IMR-90 (cell line): ENCODE measurements around the gene RAD51AP2. TPM values are rescaled to one million over a fixed set of nuclear protein-coding genes. Genes with fewer than 3 reads are reported as not detected.

Experiments used
- ATAC-seq: fragments of 200-7000 bp; cut with Tn5 transposase; 2 replicates; pipeline ENCODE4 v1.9.1; 2020; ENCODE audit warnings: low read depth, mild to moderate bottlenecking, moderate library complexity
- BruUV-seq: library from RNA; stranded (reverse); fragments of 400-500 nt; replicated peaks from 2 replicates; lab custom pipeline; 2021; lab: Mats Ljungman, UMichigan
- CTCF ChIA-PET: fragments of 300-600 bp; formaldehyde crosslinking; extraction: SDS; loops from one replicate; lab custom pipeline; 2021; ENCODE audit warnings: antibody characterized with exemption; lab: Yijun Ruan, JAX
- POLR2A ChIA-PET: fragments of 300-600 bp; sonication (Branson Sonifier 250); formaldehyde crosslinking; loops from one replicate; lab custom pipeline; 2022; ENCODE audit warnings: antibody characterized with exemption; ENCODE audit not compliant: unreplicated experiment; lab: Charles Lee
- DNase-seq: peaks from one replicate; pipeline ENCODE4 v3.0.0; 2013
- H2AFZ ChIP-seq: replicated peaks from 2 replicates; pipeline ENCODE3; 2013; ENCODE audit warnings: low read length, mild to moderate bottlenecking; ENCODE audit not compliant: poor library complexity
- H2AK5ac ChIP-seq: 2 replicates; pipeline ENCODE4 v1.6.1; 2013; ENCODE audit warnings: low read depth, low read length, inconsistent platforms
- H2AK9ac ChIP-seq: replicated peaks from 2 replicates; pipeline ENCODE3; 2013; ENCODE audit warnings: mild to moderate bottlenecking, low read depth, low read length, moderate library complexity; ENCODE audit not compliant: poor library complexity
- H2BK120ac ChIP-seq: 2 replicates; pipeline ENCODE4 v1.6.1; 2013; ENCODE audit warnings: low read depth, low read length, inconsistent platforms
- H2BK15ac ChIP-seq: 3 replicates; pipeline ENCODE4 v1.6.1; 2013; ENCODE audit warnings: low read depth, low read length, inconsistent platforms
- H2BK20ac ChIP-seq: 2 replicates; pipeline ENCODE4 v1.6.1; 2013; ENCODE audit warnings: low read depth, mild to moderate bottlenecking, inconsistent platforms, low read length, moderate library complexity
- H2BK5ac ChIP-seq: 2 replicates; pipeline ENCODE4 v1.6.1; 2013; ENCODE audit warnings: mild to moderate bottlenecking, low read depth, low read length, inconsistent platforms; ENCODE audit not compliant: poor library complexity, severe bottlenecking
- H3K14ac ChIP-seq: replicated peaks from 2 replicates; pipeline ENCODE4 v1.6.1; 2013; ENCODE audit warnings: low read depth, low read length, inconsistent platforms
- H3K18ac ChIP-seq: 2 replicates; pipeline ENCODE4 v1.6.1; 2013; ENCODE audit warnings: low read depth, low read length, control low read depth
- H3K23ac ChIP-seq: 2 replicates; pipeline ENCODE4 v1.6.1; 2013; ENCODE audit warnings: low read depth, low read length, inconsistent platforms
- H3K27ac ChIP-seq: 2 replicates; pipeline ENCODE4 v1.5.1; 2013; ENCODE audit warnings: mild to moderate bottlenecking, control low read depth, low read length; ENCODE audit not compliant: insufficient read depth
- H3K27me3 ChIP-seq: 2 replicates; pipeline ENCODE4 v1.6.1; 2013; ENCODE audit warnings: low read length; ENCODE audit not compliant: control insufficient read depth, insufficient read depth
- H3K36me3 ChIP-seq: 2 replicates; pipeline ENCODE4 v1.6.1; 2013; ENCODE audit warnings: low read length, mixed read lengths; ENCODE audit not compliant: control insufficient read depth, insufficient read depth
- H3K4ac ChIP-seq: 2 replicates; pipeline ENCODE4 v1.6.1; 2013; ENCODE audit warnings: low read depth, low read length, inconsistent platforms
- H3K4me1 ChIP-seq: 2 replicates; pipeline ENCODE4 v1.6.1; 2013; ENCODE audit warnings: low read length, mixed read lengths; ENCODE audit not compliant: control insufficient read depth, insufficient read depth
- H3K4me2 ChIP-seq: 2 replicates; pipeline ENCODE4 v1.6.1; 2013; ENCODE audit warnings: low read depth, mild to moderate bottlenecking, control low read depth, low read length, moderate library complexity
- H3K4me3 ChIP-seq: 2 replicates; pipeline ENCODE4 v1.5.1; 2013; ENCODE audit warnings: low read depth, mild to moderate bottlenecking, control low read depth, low read length, moderate library complexity; ENCODE audit not compliant: insufficient read depth
- H3K56ac ChIP-seq: 2 replicates; pipeline ENCODE4 v1.6.1; 2013; ENCODE audit warnings: low read length, inconsistent platforms; ENCODE audit not compliant: insufficient read depth; ENCODE audit errors: extremely low read depth
- H3K79me1 ChIP-seq, 2 experiments: 2 replicates each; pipeline ENCODE4 v1.6.1; 2013; ENCODE audit warnings: low read length in 2 of 2, inconsistent platforms in 1 of 2, low read depth in 1 of 2
- H3K9ac ChIP-seq: 2 replicates; pipeline ENCODE4 v1.6.1; 2013; ENCODE audit warnings: low read depth, low read length, control low read depth
- H3K9me1 ChIP-seq: 2 replicates; pipeline ENCODE4 v1.6.1; 2013; ENCODE audit warnings: low read length, inconsistent platforms; ENCODE audit not compliant: insufficient read depth
- H3K9me3 ChIP-seq: 2 replicates; pipeline ENCODE4 v1.6.1; 2013; ENCODE audit warnings: low read length; ENCODE audit not compliant: control insufficient read depth, insufficient read depth
- H4K20me1 ChIP-seq: 2 replicates; pipeline ENCODE4 v1.6.1; 2013; ENCODE audit warnings: low read length, inconsistent platforms; ENCODE audit not compliant: insufficient read depth
- H4K5ac ChIP-seq: 2 replicates; pipeline ENCODE4 v1.6.1; 2013; ENCODE audit warnings: mild to moderate bottlenecking, low read depth, low read length, control low read depth
- H4K8ac ChIP-seq, 2 experiments: 2 replicates each; pipeline ENCODE4 v1.6.1; 2013; ENCODE audit warnings: low read depth in 2 of 2, low read length in 2 of 2, control low read depth in 1 of 2, inconsistent platforms in 1 of 2
- H4K91ac ChIP-seq: 2 replicates; pipeline ENCODE4 v1.6.1; 2013; ENCODE audit warnings: low read depth, low read length, inconsistent platforms; ENCODE audit not compliant: insufficient read depth
- BHLHE40 ChIP-seq: fragments of 150-350 bp; IDR thresholded peaks from 2 replicates; pipeline ENCODE4 v1.6.1; 2016; ENCODE audit warnings: mild to moderate bottlenecking, low read depth, low read length
- CHD1 ChIP-seq: IDR thresholded peaks from 2 replicates; pipeline ENCODE4 v1.6.1; 2012; ENCODE audit warnings: low read depth, low read length, improper control_type of control experiment
- MAFK ChIP-seq: IDR thresholded peaks from 2 replicates; pipeline ENCODE4 v1.6.1; 2012; ENCODE audit warnings: low read depth, low read length, improper control_type of control experiment
- MAZ ChIP-seq: IDR thresholded peaks from 2 replicates; pipeline ENCODE4 v1.6.1; 2012; ENCODE audit warnings: low read depth, mild to moderate bottlenecking, low read length, improper control_type of control experiment, moderate library complexity, borderline replicate concordance
- POLR2A ChIP-seq: IDR thresholded peaks from 2 replicates; pipeline ENCODE4 v1.6.1; 2012; ENCODE audit warnings: mild to moderate bottlenecking, low read depth, low read length
- RCOR1 ChIP-seq: IDR thresholded peaks from 2 replicates; pipeline ENCODE4 v1.6.1; 2012; ENCODE audit warnings: mild to moderate bottlenecking, low read length, improper control_type of control experiment; ENCODE audit not compliant: insufficient replicate concordance
- WGBS, 2 experiments: methylation state at CpG; one replicate each; pipeline versions ENCODE4 v1.1.5 to v1.1.7; 2013; ENCODE audit warnings: missing lambda C conversion rate in 2 of 2; ENCODE audit not compliant: insufficient read length in 1 of 2; ENCODE audit errors: extremely low coverage in 2 of 2; 5-methylcytosine and 5-hydroxymethylcytosine counted together
- dilution Hi-C: fragments of 300-500 bp; cut with HindIII; formaldehyde crosslinking; loops from one replicate; pipeline ENCODE4 v1.14.3; 2018; ENCODE audit warnings: low sequenced_read_pairs; ENCODE audit not compliant: unreplicated experiment
- in situ Hi-C: fragments of 300-500 bp; cut with MboI; formaldehyde crosslinking; loops from 3 replicates; pipeline ENCODE4 v1.14.3; 2019; ENCODE audit warnings: low sequenced_read_pairs, inconsistent platforms, mixed read lengths
- intact Hi-C: fragments of 100-400 bp; cut with micrococcal nuclease; formaldehyde crosslinking; loops from 2 replicates; pipeline ENCODE4 v1.10.0; 2022
- polyA plus RNA-seq, 3 experiments: library from polyadenylated mRNA; depleted of rRNA; stranded (reverse); fragments of >200 nt; gene quantifications; 2 replicates each; pipeline ENCODE4 v1.2.3, GENCODE V29; 2012; ENCODE audit warnings: low replicate concordance in 1 of 3
- total RNA-seq: library from RNA; depleted of rRNA; stranded (reverse); fragments of >200 nt; gene quantifications from 2 replicates; pipeline ENCODE4 v1.2.3, GENCODE V29; 2012
- TF ChIP-seq, protein P1 (sequence below): fragments of 150-350 bp; IDR thresholded peaks from 2 replicates; pipeline ENCODE4 v1.6.1; 2016; ENCODE audit warnings: low read depth, mild to moderate bottlenecking, low read length, moderate library complexity, borderline replicate concordance

The RAD51AP2 gene
- total and polyA plus RNA-seq, 2 of the 4 experiments (the other 2 are of a cell fraction) = not detected

GRCh38 chr2:17540093-17540812 is 22.0 kb upstream of the RAD51AP2 start, which contains the start of gene VSNL1:
Gene VSNL1 (plus strand): TSS chr2:17540696. CDS start chr2:17592075, 51,379 bp downstream.
- H3K4me2 ChIP-seq = peak within 1 kb of the TSS; percentile 54
- no peak within 1 kb of the TSS for H4K91ac ChIP-seq
- H3K18ac ChIP-seq = no peak within 1 kb of the TSS
- H3K36me3 ChIP-seq = no peaks in the 10 kb centered on the region
- ChIA-PET POLR2A (no interaction called here), CTCF (interaction anchor here (0.6 to 1.3 kb wide), 5 partner anchors 20 to 622 kb away, joined by 3 to 6 read pairs (median 4); no protein-coding TSS in a partner anchor)
- 0 out of 2 replicates have a peak within 1 kb of the TSS, but pooled peaks have one; percentile 11 for H3K4ac ChIP-seq
- TF ChIP-seq POLR2A (no peak), MAZ (peak; percentile 73; the same call in 1 of the 2 replicates), MAFK (no peak), BHLHE40 (no peak), RCOR1 (no peak), CHD1 (no peak)
- TF ChIP-seq, protein P1, sequence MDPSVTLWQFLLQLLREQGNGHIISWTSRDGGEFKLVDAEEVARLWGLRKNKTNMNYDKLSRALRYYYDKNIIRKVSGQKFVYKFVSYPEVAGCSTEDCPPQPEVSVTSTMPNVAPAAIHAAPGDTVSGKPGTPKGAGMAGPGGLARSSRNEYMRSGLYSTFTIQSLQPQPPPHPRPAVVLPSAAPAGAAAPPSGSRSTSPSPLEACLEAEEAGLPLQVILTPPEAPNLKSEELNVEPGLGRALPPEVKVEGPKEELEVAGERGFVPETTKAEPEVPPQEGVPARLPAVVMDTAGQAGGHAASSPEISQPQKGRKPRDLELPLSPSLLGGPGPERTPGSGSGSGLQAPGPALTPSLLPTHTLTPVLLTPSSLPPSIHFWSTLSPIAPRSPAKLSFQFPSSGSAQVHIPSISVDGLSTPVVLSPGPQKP = no peak
- H3K4me1 ChIP-seq = no peaks in the 10 kb centered on the region; the same call in 1 of the 2 replicates
- no peaks in the 10 kb centered on the region for H3K9me1 ChIP-seq
- no peak within 1 kb of the TSS for H3K23ac ChIP-seq
- H3K79me1 ChIP-seq = no peaks in the 10 kb centered on the region
- WGBS, 2 experiments = 0% methylated on average over 11 of the region's 43 CpGs; no CpG with 5 or more reads in 1 of the 2 experiments
- DNase-seq (peak; percentile 68), ATAC-seq (peak; percentile 78)
- no peak within 1 kb of the TSS for H2AK9ac ChIP-seq
- H2BK20ac ChIP-seq = no peak within 1 kb of the TSS
- H2AK5ac ChIP-seq = no peak within 1 kb of the TSS
- H4K8ac ChIP-seq = no peak within 1 kb of the TSS
- intact Hi-C loops (no loop called here), in situ Hi-C loops (no loop called here), dilution Hi-C loops (no loop called here)
- no peak within 1 kb of the TSS for H2BK120ac ChIP-seq
- no peaks in the 10 kb centered on the region for H4K20me1 ChIP-seq
- H3K56ac ChIP-seq = no peak within 1 kb of the TSS
- peak within 1 kb of the TSS; percentile 83 for H2AFZ ChIP-seq
- no peak within 1 kb of the TSS for H2BK15ac ChIP-seq
- H2BK5ac ChIP-seq = no peak within 1 kb of the TSS
- no peak within 1 kb of the TSS for H3K14ac ChIP-seq
- H3K4me3 ChIP-seq = peak within 1 kb of the TSS; percentile 39
- H3K27me3 ChIP-seq = peaks cover 31% of the 10 kb centered on the region
- H3K9ac ChIP-seq = no peak within 1 kb of the TSS
- no peak within 1 kb of the TSS for H4K5ac ChIP-seq
- no TSS peak for BruUV-seq
- no peaks in the 10 kb centered on the region; the same call in 1 of the 2 replicates for H3K9me3 ChIP-seq
- H3K27ac ChIP-seq = no peak within 1 kb of the TSS
